CD14-positive monocyte (primary cell): ENCODE results near the gene STOX2. TPM values are rescaled to one million over a fixed set of nuclear protein-coding genes. Genes with fewer than 3 reads are reported as not detected.

Experiments used
- DNase-seq, 3 donors: peaks; one replicate each; pipeline ENCODE4 v3.0.0-alpha.2; 2011 to 2022
- H2AFZ ChIP-seq: 2 replicates; pipeline ENCODE4 v1.6.0; 2012; ENCODE audit warnings: mild to moderate bottlenecking, low read depth, low read length, inconsistent platforms; ENCODE audit not compliant: insufficient read depth, poor library complexity, severe bottlenecking
- H3K27ac ChIP-seq, 2 donors: 1 replicate in 1 of 2; 2 replicates in 1 of 2; pipeline ENCODE4 v1.5.1; 2012 to 2013; ENCODE audit warnings: low read length in 2 of 2, control low read depth in 1 of 2, inconsistent platforms in 1 of 2, low read depth in 1 of 2, mild to moderate bottlenecking in 1 of 2
- H3K27me3 ChIP-seq, 2 donors: one replicate each; pipeline versions ENCODE4 v1.6.0 to v1.6.1; 2011 to 2013; ENCODE audit warnings: low read length in 2 of 2; ENCODE audit not compliant: control insufficient read depth in 2 of 2, insufficient read depth in 2 of 2
- H3K36me3 ChIP-seq, 2 donors: replicated peaks in 1 of 2; 1 replicate in 1 of 2; 2 replicates in 1 of 2; pipeline versions ENCODE4 v1.5.1 to v1.6.1; 2012 to 2013; ENCODE audit warnings: low read length in 2 of 2, control low read depth in 1 of 2, inconsistent platforms in 1 of 2, mild to moderate bottlenecking in 1 of 2; ENCODE audit not compliant: insufficient read depth in 2 of 2, control insufficient read depth in 1 of 2
- H3K4me1 ChIP-seq, 2 donors: 1 replicate in 1 of 2; 2 replicates in 1 of 2; pipeline versions ENCODE4 v1.5.1 to v1.6.1; 2012 to 2013; ENCODE audit warnings: low read length in 2 of 2, control low read depth in 1 of 2, inconsistent platforms in 1 of 2, mild to moderate bottlenecking in 1 of 2, moderate library complexity in 1 of 2; ENCODE audit not compliant: insufficient read depth in 2 of 2, control insufficient read depth in 1 of 2
- H3K4me2 ChIP-seq: replicated peaks from 2 replicates; pipeline ENCODE3; 2012; ENCODE audit warnings: low read length, moderate library complexity, mild to moderate bottlenecking; ENCODE audit not compliant: poor library complexity, severe bottlenecking; ENCODE audit errors: extremely low read depth
- H3K4me3 ChIP-seq, 3 experiments: fragments of 200-600 bp in 1 of 3; sonication (generic) in 1 of 3; replicated peaks in 1 of 3; 1 replicate in 2 of 3; 2 replicates in 1 of 3; pipeline ENCODE4 v1.5.1; 2011 to 2013; ENCODE audit warnings: low read length in 3 of 3, mild to moderate bottlenecking in 3 of 3, control low read depth in 2 of 3, low read depth in 2 of 3, inconsistent platforms in 1 of 3, moderate library complexity in 1 of 3
- H3K79me2 ChIP-seq: 2 replicates; pipeline ENCODE4 v1.6.0; 2012; ENCODE audit warnings: mild to moderate bottlenecking, control low read depth, inconsistent platforms, low read length, moderate library complexity; ENCODE audit not compliant: insufficient read depth
- H3K9ac ChIP-seq: 2 replicates; pipeline ENCODE4 v1.6.0; 2017; ENCODE audit warnings: low read length, mild to moderate bottlenecking; ENCODE audit not compliant: insufficient read depth, poor library complexity, severe bottlenecking
- H3K9me3 ChIP-seq, 2 donors: replicated peaks in 1 of 2; 1 replicate in 1 of 2; 2 replicates in 1 of 2; pipeline versions ENCODE4 v1.5.1 to v1.6.1; 2012 to 2013; ENCODE audit warnings: low read length in 2 of 2, control low read depth in 1 of 2; ENCODE audit not compliant: control insufficient read depth in 1 of 2, insufficient read depth in 1 of 2
- H4K20me1 ChIP-seq: 2 replicates; pipeline ENCODE4 v1.6.0; 2012; ENCODE audit warnings: mild to moderate bottlenecking, low read length, control low read depth, moderate library complexity; ENCODE audit not compliant: insufficient read depth
- H3K27ac Mint-ChIP-seq, 7 donors: one replicate each; pipeline ENCODE4 v1.8.0; 2020; ENCODE audit warnings: mild to moderate bottlenecking in 7 of 7, mixed read lengths in 7 of 7, moderate library complexity in 6 of 7, inconsistent platforms in 2 of 7
- H3K27me3 Mint-ChIP-seq, 3 donors: one replicate each; pipeline ENCODE4 v1.8.0; 2021 to 2022; ENCODE audit warnings: low read depth in 3 of 3, mild to moderate bottlenecking in 3 of 3, mixed read lengths in 3 of 3, moderate library complexity in 3 of 3, inconsistent platforms in 1 of 3
- H3K36me3 Mint-ChIP-seq, 2 donors: one replicate each; pipeline ENCODE4 v1.8.0; 2020; ENCODE audit warnings: mixed read lengths in 2 of 2, inconsistent platforms in 1 of 2, mild to moderate bottlenecking in 1 of 2
- H3K4me1 Mint-ChIP-seq: one replicate; pipeline ENCODE4 v1.8.0; 2020; ENCODE audit warnings: mild to moderate bottlenecking, mixed read lengths
- H3K4me3 Mint-ChIP-seq, 2 donors: one replicate each; pipeline ENCODE4 v1.8.0; 2020; ENCODE audit warnings: mild to moderate bottlenecking in 2 of 2, mixed read lengths in 2 of 2, moderate library complexity in 1 of 2
- H3K9me3 Mint-ChIP-seq, 7 donors: one replicate each; pipeline ENCODE4 v1.8.0; 2020 to 2022; ENCODE audit warnings: mixed read lengths in 7 of 7, mild to moderate bottlenecking in 6 of 7, moderate library complexity in 6 of 7, inconsistent platforms in 2 of 7
- CTCF ChIP-seq: fragments of 200-600 bp; IDR thresholded peaks from one replicate; pipeline ENCODE4 v1.8.0; 2022; ENCODE audit warnings: antibody characterized with exemption, mild to moderate bottlenecking
- WGBS: methylation state at CpG from one replicate; pipeline ENCODE4 v1.1.5; 2013; ENCODE audit warnings: missing lambda C conversion rate; ENCODE audit not compliant: insufficient coverage; 5-methylcytosine and 5-hydroxymethylcytosine counted together
- intact Hi-C, 2 donors: fragments of 100-400 bp; cut with micrococcal nuclease; formaldehyde crosslinking; loops; one replicate each; pipeline versions ENCODE4 v1.15.0 to v1.15.1; 2023
- polyA plus RNA-seq, 3 donors: library from polyadenylated mRNA; depleted of rRNA in 1 of 3; unstranded in 2 of 3; stranded (reverse) in 1 of 3; fragments of 300-500 nt in 2 of 3; fragments of >200 nt in 1 of 3; fragmentation: Illumina TruSeq in 2 of 3; gene quantifications; 1 replicate in 2 of 3; 2 replicates in 1 of 3; pipeline ENCODE4 v1.2.3, GENCODE V29; 2012 to 2021

Gene STOX2
- polyA plus RNA-seq, 3 donors, result 0.01 TPM; not detected in 2

GRCh38 chr4:183921335-183921734, 16.2 kb downstream of the STOX2 start:
- no peak overlapping the region for H3K9ac ChIP-seq
- H3K27me3 ChIP-seq, result no peaks in the 10 kb centered on the region
- Mint-ChIP-seq H3K27ac (no peak overlapping the region), H3K4me3 (no peak overlapping the region), H3K36me3 (no peaks in the 10 kb centered on the region), H3K4me1 (peaks cover 7% of the 10 kb centered on the region), H3K27me3 (peaks cover 0 to 2% (median 0%) of the 10 kb centered on the region in 3 donors), H3K9me3 (peaks cover 0 to 5% (median 2%) of the 10 kb centered on the region in 7 donors)
- H3K36me3 ChIP-seq, result no peaks in the 10 kb centered on the region
- H3K79me2 ChIP-seq, result no peaks in the 10 kb centered on the region
- WGBS, result no CpG with 5 or more reads among the region's 2 CpGs
- no peaks in the 10 kb centered on the region for H3K4me1 ChIP-seq
- intact Hi-C loops, result no loop called here
- no peak overlapping the region for H2AFZ ChIP-seq
- no peak overlapping the region for H3K27ac ChIP-seq
- no peak overlapping the region for H3K4me3 ChIP-seq
- no peaks in the 10 kb centered on the region for H4K20me1 ChIP-seq
- TF ChIP-seq CTCF, result no peak
- no peak for DNase-seq
- H3K9me3 ChIP-seq, result no peaks in the 10 kb centered on the region
- no peak overlapping the region for H3K4me2 ChIP-seq

GRCh38 chr4:183924362-183925044, 19.4 kb downstream of the STOX2 start:
- peaks cover 0 to 5% (median 2%) of the 10 kb centered on the region in 7 donors for H3K9me3 Mint-ChIP-seq
- no peak for DNase-seq
- H3K27me3 Mint-ChIP-seq, result peaks cover 0 to 2% (median 2%) of the 10 kb centered on the region in 3 donors
- H3K27ac Mint-ChIP-seq, result no peak overlapping the region
- peaks cover 7% of the 10 kb centered on the region for H3K4me1 Mint-ChIP-seq
- Histone ChIP-seq H4K20me1 (no peaks in the 10 kb centered on the region), H3K9me3 (no peaks in the 10 kb centered on the region), H3K27ac (no peak overlapping the region), H3K36me3 (no peaks in the 10 kb centered on the region), H3K4me1 (no peaks in the 10 kb centered on the region), H2AFZ (no peak overlapping the region), H3K27me3 (no peaks in the 10 kb centered on the region), H3K9ac (no peak overlapping the region), H3K4me3 (no peak overlapping the region), H3K4me2 (no peak overlapping the region), H3K79me2 (no peaks in the 10 kb centered on the region)
- H3K4me3 Mint-ChIP-seq, result no peak overlapping the region
- no peaks in the 10 kb centered on the region for H3K36me3 Mint-ChIP-seq
- WGBS, result 96% methylated on average over 11 of the region's 12 CpGs
- no peak for TF ChIP-seq CTCF
- intact Hi-C loops, result no loop called here
